Mammary epithelial cell (primary cell): ENCODE measurements around the gene HOXB13.

Experiments
- CTCF ChIP-seq, 2 donors: IDR thresholded peaks in 1 of 2; conservative IDR thresholded peaks in 1 of 2; 2 replicates each; pipeline ENCODE4 v1.5.1; 2011 to 2012; ENCODE audit warnings: inconsistent platforms in 2 of 2, low read length in 2 of 2, mild to moderate bottlenecking in 2 of 2, control low read depth in 1 of 2, low read depth in 1 of 2; ENCODE audit not compliant: insufficient read depth in 1 of 2; ENCODE audit errors: extremely low read depth in 1 of 2
- EZH2 ChIP-seq: IDR thresholded peaks from 2 replicates; pipeline ENCODE4 v1.6.1; 2012; ENCODE audit warnings: low read length, inconsistent platforms, borderline replicate concordance

GRCh38 chr17:48722201-48722907 is 6.2 kb downstream of the HOXB13 start, which contains the start of gene PRAC1:
- TF ChIP-seq CTCF (conservative IDR thresholded peaks at IDR 0.05 in 1 of 2, IDR thresholded peaks at IDR 0.05 in 1 of 2; ENCODE audit: extremely low read depth in 1 of 2, insufficient read depth in 1 of 2, low read depth in 1 of 2, low read length in 2 of 2) (no peak), EZH2 (peak; percentile 71)
